Activated CD4-positive, alpha-beta memory T cell treated with anti-CD3 and anti-CD28 coated beads for 36 hours (primary cell): ENCODE measurements around the gene OR2T4. TPM values are rescaled to one million over a fixed set of nuclear protein-coding genes. Genes with fewer than 3 reads are reported as not detected.

ENCODE experiments used
- CTCF ChIA-PET: fragments of 350-600 bp; sonication (Branson Sonifier 250); formaldehyde crosslinking; loops from one replicate; lab custom pipeline; 2021; ENCODE audit warnings: antibody characterized with exemption, inconsistent platforms; lab: Charles Lee
- POLR2A ChIA-PET: fragments of 350-600 bp; sonication (Branson Sonifier 250); formaldehyde crosslinking; loops from one replicate; lab custom pipeline; 2021; ENCODE audit warnings: antibody characterized with exemption; lab: Charles Lee
- DNase-seq: peaks from one replicate; pipeline ENCODE4 v3.0.0-alpha.2; 2020
- H3K27ac Mint-ChIP-seq: one replicate; pipeline ENCODE4 v1.8.0; 2021; ENCODE audit warnings: mixed read lengths
- H3K27me3 Mint-ChIP-seq: one replicate; pipeline ENCODE4 v1.8.0; 2021; ENCODE audit warnings: mixed read lengths
- H3K36me3 Mint-ChIP-seq: one replicate; pipeline ENCODE4 v1.8.0; 2021; ENCODE audit warnings: mixed read lengths
- H3K4me1 Mint-ChIP-seq: one replicate; pipeline ENCODE4 v1.8.0; 2021; ENCODE audit warnings: low read depth, mixed read lengths
- H3K4me3 Mint-ChIP-seq: one replicate; pipeline ENCODE4 v1.8.0; 2021; ENCODE audit warnings: mild to moderate bottlenecking, mixed read lengths
- H3K9me3 Mint-ChIP-seq: one replicate; pipeline ENCODE4 v1.8.0; 2021; ENCODE audit warnings: mixed read lengths
- intact Hi-C: fragments of 100-400 bp; cut with micrococcal nuclease; formaldehyde crosslinking; loops from one replicate; pipeline ENCODE4 v1.15.1; 2023
- total RNA-seq, 2 experiments: library from RNA; stranded (reverse); gene quantifications; one replicate each; pipeline ENCODE4 v1.2.3, GENCODE V29; 2021

Gene OR2T4
- total RNA-seq = not detected

- peaks cover 2% of the 10 kb centered on the region for H3K36me3 Mint-ChIP-seq
- intact Hi-C loops = no loop called here
- POLR2A ChIA-PET = no interaction called here
Observed at GRCh38 chr1:248361121-248361715, at the start of gene OR2T4. OR2T4 (plus strand) TSS chr1:248361665; CDS start chr1:248361665, 0 bp downstream.

GRCh38 chr1:248316796-248317195 is 44.7 kb upstream of the OR2T4 start:
- POLR2A ChIA-PET = no interaction called here
- Mint-ChIP-seq H3K36me3 (no peaks in the 10 kb centered on the region), H3K9me3 (peaks cover 28% of the 10 kb centered on the region), H3K27ac (no peak overlapping the region), H3K27me3 (peaks cover 17% of the 10 kb centered on the region), H3K4me3 (no peak overlapping the region), H3K4me1 (no peaks in the 10 kb centered on the region)
- CTCF ChIA-PET = no interaction called here
- intact Hi-C loops = no loop called here
- no peak for DNase-seq

More at GRCh38 chr1:248361121-248361715, at the start of gene OR2T4:
- Mint-ChIP-seq H3K9me3 (no peaks in the 10 kb centered on the region), H3K4me3 (no peak within 1 kb of the TSS), H3K4me1 (no peaks in the 10 kb centered on the region), H3K27ac (no peak within 1 kb of the TSS), H3K27me3 (peaks cover 13% of the 10 kb centered on the region)
- DNase-seq = no peak
- CTCF ChIA-PET = no interaction called here

GRCh38 chr1:248324468-248324867 is 37.0 kb upstream of the OR2T4 start, which contains the start of gene OR2M7:
OR2M7 (minus strand) TSS chr1:248324568; CDS start chr1:248324568, 0 bp downstream.
- intact Hi-C loops = no loop called here
- ChIA-PET CTCF (no interaction called here), POLR2A (no interaction called here)
- Mint-ChIP-seq H3K4me3 (no peak within 1 kb of the TSS), H3K9me3 (no peaks in the 10 kb centered on the region), H3K36me3 (no peaks in the 10 kb centered on the region), H3K27ac (no peak within 1 kb of the TSS), H3K4me1 (no peaks in the 10 kb centered on the region), H3K27me3 (peaks cover 2% of the 10 kb centered on the region)
- DNase-seq = no peak

- POLR2A ChIA-PET = no interaction called here
- DNase-seq = no peak
Observed at GRCh38 chr1:248343451-248343850, 18.0 kb upstream of the OR2T4 start.

GRCh38 chr1:248348475-248348874 is 13.0 kb upstream of the OR2T4 start, which contains the start of gene OR14C36:
OR14C36 (plus strand) TSS chr1:248348775; CDS start chr1:248348775, 0 bp downstream.
- Mint-ChIP-seq H3K27me3 (peaks cover 5% of the 10 kb centered on the region), H3K4me1 (no peaks in the 10 kb centered on the region), H3K4me3 (no peak within 1 kb of the TSS), H3K36me3 (no peaks in the 10 kb centered on the region), H3K9me3 (no peaks in the 10 kb centered on the region), H3K27ac (no peak within 1 kb of the TSS)
- no peak for DNase-seq
- POLR2A ChIA-PET = no interaction called here
- intact Hi-C loops = no loop called here
- CTCF ChIA-PET = no interaction called here

More at GRCh38 chr1:248343451-248343850, 18.0 kb upstream of the OR2T4 start:
- Mint-ChIP-seq H3K4me1 (no peaks in the 10 kb centered on the region), H3K4me3 (no peak overlapping the region), H3K27ac (no peak overlapping the region), H3K9me3 (no peaks in the 10 kb centered on the region), H3K36me3 (no peaks in the 10 kb centered on the region), H3K27me3 (no peaks in the 10 kb centered on the region)
- CTCF ChIA-PET = no interaction called here
- intact Hi-C loops = no loop called here

GRCh38 chr1:248359415-248359814 is 2.0 kb upstream of the OR2T4 start:
- POLR2A ChIA-PET = no interaction called here
- DNase-seq = no peak
- H3K27ac Mint-ChIP-seq = no peak overlapping the region
- intact Hi-C loops = no loop called here
- CTCF ChIA-PET = no interaction called here
- no peaks in the 10 kb centered on the region for H3K4me1 Mint-ChIP-seq
- no peaks in the 10 kb centered on the region for H3K9me3 Mint-ChIP-seq
- no peak overlapping the region for H3K4me3 Mint-ChIP-seq
- H3K27me3 Mint-ChIP-seq = peaks cover 13% of the 10 kb centered on the region
- peaks cover 2% of the 10 kb centered on the region for H3K36me3 Mint-ChIP-seq

- H3K4me1 Mint-ChIP-seq = no peaks in the 10 kb centered on the region
- H3K27ac Mint-ChIP-seq = no peak overlapping the region
- no peak for DNase-seq
- H3K27me3 Mint-ChIP-seq = peaks cover 13% of the 10 kb centered on the region
- H3K9me3 Mint-ChIP-seq = no peaks in the 10 kb centered on the region
- peaks cover 2% of the 10 kb centered on the region for H3K36me3 Mint-ChIP-seq
- ChIA-PET POLR2A (no interaction called here), CTCF (no interaction called here)
- intact Hi-C loops = no loop called here
- no peak overlapping the region for H3K4me3 Mint-ChIP-seq
Observed at GRCh38 chr1:248366609-248367008, 5.1 kb downstream of the OR2T4 start.

GRCh38 chr1:248372394-248372793 is 10.9 kb downstream of the OR2T4 start:
- peaks cover 8% of the 10 kb centered on the region for H3K4me1 Mint-ChIP-seq
- no peaks in the 10 kb centered on the region for H3K27me3 Mint-ChIP-seq
- no peak for DNase-seq
- H3K27ac Mint-ChIP-seq = no peak overlapping the region
- intact Hi-C loops = no loop called here
- H3K36me3 Mint-ChIP-seq = no peaks in the 10 kb centered on the region
- ChIA-PET CTCF (no interaction called here), POLR2A (no interaction called here)
- H3K9me3 Mint-ChIP-seq = no peaks in the 10 kb centered on the region
- no peak overlapping the region for H3K4me3 Mint-ChIP-seq

- Mint-ChIP-seq H3K9me3 (no peaks in the 10 kb centered on the region), H3K4me1 (peaks cover 8% of the 10 kb centered on the region), H3K4me3 (no peak overlapping the region), H3K27ac (no peak overlapping the region), H3K27me3 (no peaks in the 10 kb centered on the region), H3K36me3 (no peaks in the 10 kb centered on the region)
- ChIA-PET POLR2A (no interaction called here), CTCF (interaction anchor here (0.6 kb wide), 1 partner anchor 130 kb away, joined by 3 read pairs; no protein-coding TSS in a partner anchor)
- no peak for DNase-seq
- intact Hi-C loops = no loop called here
Observed at GRCh38 chr1:248373761-248374160, 12.3 kb downstream of the OR2T4 start.

GRCh38 chr1:248375446-248375845 is 14.0 kb downstream of the OR2T4 start, which contains the start of gene OR2T6:
OR2T6 (plus strand) TSS chr1:248375746; CDS start chr1:248387609, 11,863 bp downstream.
- Mint-ChIP-seq H3K36me3 (no peaks in the 10 kb centered on the region), H3K4me3 (no peak within 1 kb of the TSS), H3K27ac (no peak within 1 kb of the TSS), H3K9me3 (no peaks in the 10 kb centered on the region), H3K4me1 (peaks cover 8% of the 10 kb centered on the region), H3K27me3 (no peaks in the 10 kb centered on the region)
- ChIA-PET POLR2A (no interaction called here), CTCF (no interaction called here)
- no peak for DNase-seq
- intact Hi-C loops = no loop called here

GRCh38 chr1:248376916-248377315 is 15.5 kb downstream of the OR2T4 start:
- ChIA-PET POLR2A (no interaction called here), CTCF (no interaction called here)

GRCh38 chr1:248380854-248381253 is 19.4 kb downstream of the OR2T4 start:
- no peaks in the 10 kb centered on the region for H3K36me3 Mint-ChIP-seq
- no peaks in the 10 kb centered on the region for H3K4me1 Mint-ChIP-seq
- intact Hi-C loops = no loop called here
- H3K9me3 Mint-ChIP-seq = no peaks in the 10 kb centered on the region
- H3K27me3 Mint-ChIP-seq = peaks cover 3% of the 10 kb centered on the region
- no peak for DNase-seq
- H3K27ac Mint-ChIP-seq = no peak overlapping the region
- CTCF ChIA-PET = no interaction called here
- POLR2A ChIA-PET = no interaction called here
- no peak overlapping the region for H3K4me3 Mint-ChIP-seq

More at GRCh38 chr1:248376916-248377315, 15.5 kb downstream of the OR2T4 start:
- intact Hi-C loops = no loop called here
- Mint-ChIP-seq H3K4me3 (no peak overlapping the region), H3K4me1 (peaks cover 8% of the 10 kb centered on the region), H3K27me3 (no peaks in the 10 kb centered on the region), H3K36me3 (no peaks in the 10 kb centered on the region), H3K27ac (no peak overlapping the region), H3K9me3 (no peaks in the 10 kb centered on the region)
- DNase-seq = no peak

GRCh38 chr1:248388426-248388825 is 27.0 kb downstream of the OR2T4 start:
- ChIA-PET CTCF (no interaction called here), POLR2A (no interaction called here)
- H3K36me3 Mint-ChIP-seq = no peaks in the 10 kb centered on the region
- no peak overlapping the region for H3K27ac Mint-ChIP-seq
- no peak for DNase-seq
- no peaks in the 10 kb centered on the region for H3K4me1 Mint-ChIP-seq
- no peak overlapping the region for H3K4me3 Mint-ChIP-seq
- peaks cover 18% of the 10 kb centered on the region for H3K27me3 Mint-ChIP-seq
- intact Hi-C loops = no loop called here
- H3K9me3 Mint-ChIP-seq = no peaks in the 10 kb centered on the region
